Measurements from ENCODE around the gene DGKB. TPM values are rescaled to one million over a fixed set of nuclear protein-coding genes. Genes with fewer than 3 reads are reported as not detected.
A peak's percentile ranks its signal among the peaks of the same experiment; 100 is the strongest.

The DGKB gene
- total RNA-seq, 4 donors from 2014 or later, result 0.27 to 0.88 (median 0.76) TPM; not detected in 1

GRCh38 chr7:14760730-14761478, 141.6 kb downstream of the DGKB start:
- H3K4me3 ChIP-seq, result no peak overlapping the region
- H3K9me3 ChIP-seq, result no peaks in the 10 kb centered on the region
- no peak for DNase-seq
- no peaks in the 10 kb centered on the region for H3K36me3 ChIP-seq
- TF ChIP-seq POLR2A (IDR thresholded peaks at IDR 0.05) (no peak), CTCF (IDR thresholded peaks at IDR 0.05) (no peak)
- H3K27ac ChIP-seq, result peak overlapping the region in 1 of 4 donors; percentile 3
- no peaks in the 10 kb centered on the region for H3K27me3 ChIP-seq
- no peaks in the 10 kb centered on the region for H3K4me1 ChIP-seq

- DNase-seq, result no peak
- Histone ChIP-seq H3K4me1 (no peaks in the 10 kb centered on the region), H3K4me3 (no peak overlapping the region), H3K36me3 (no peaks in the 10 kb centered on the region), H3K27ac (no peak overlapping the region), H3K9me3 (no peaks in the 10 kb centered on the region), H3K27me3 (no peaks in the 10 kb centered on the region)
- TF ChIP-seq POLR2A (IDR thresholded peaks at IDR 0.05), result no peak
These were observed 142.8 kb downstream of the DGKB start for GRCh38 chr7:14759785-14760184.

GRCh38 chr7:14754631-14755030, 147.9 kb downstream of the DGKB start:
- no peak for DNase-seq
- Histone ChIP-seq H3K4me3 (no peak overlapping the region), H3K36me3 (no peaks in the 10 kb centered on the region), H3K27ac (no peak overlapping the region), H3K27me3 (no peaks in the 10 kb centered on the region), H3K9me3 (no peaks in the 10 kb centered on the region), H3K4me1 (no peaks in the 10 kb centered on the region)
- no peak for TF ChIP-seq POLR2A (IDR thresholded peaks at IDR 0.05)
- no peak for TF ChIP-seq CTCF (IDR thresholded peaks at IDR 0.05)

- Histone ChIP-seq H3K27ac (no peak overlapping the region), H3K36me3 (no peaks in the 10 kb centered on the region), H3K9me3 (no peaks in the 10 kb centered on the region), H3K4me1 (no peaks in the 10 kb centered on the region), H3K27me3 (no peaks in the 10 kb centered on the region), H3K4me3 (no peak overlapping the region)
- DNase-seq, result no peak
- no peak for TF ChIP-seq POLR2A (IDR thresholded peaks at IDR 0.05)
These were observed 150.2 kb downstream of the DGKB start for GRCh38 chr7:14752301-14752700.

GRCh38 chr7:14751461-14751860, 151.1 kb downstream of the DGKB start:
- no peaks in the 10 kb centered on the region for H3K27me3 ChIP-seq
- TF ChIP-seq POLR2A (IDR thresholded peaks at IDR 0.05) (no peak), CTCF (IDR thresholded peaks at IDR 0.05) (no peak)
- H3K9me3 ChIP-seq, result no peaks in the 10 kb centered on the region
- no peak for DNase-seq
- H3K4me3 ChIP-seq, result no peak overlapping the region
- no peak overlapping the region for H3K27ac ChIP-seq
- H3K36me3 ChIP-seq, result no peaks in the 10 kb centered on the region
- no peaks in the 10 kb centered on the region for H3K4me1 ChIP-seq

GRCh38 chr7:14748461-14748860, 154.1 kb downstream of the DGKB start:
- no peak for DNase-seq
- Histone ChIP-seq H3K27me3 (no peaks in the 10 kb centered on the region), H3K36me3 (no peaks in the 10 kb centered on the region), H3K4me1 (no peaks in the 10 kb centered on the region), H3K9me3 (no peaks in the 10 kb centered on the region), H3K4me3 (no peak overlapping the region), H3K27ac (no peak overlapping the region)
- TF ChIP-seq CTCF (IDR thresholded peaks at IDR 0.05) (no peak), POLR2A (IDR thresholded peaks at IDR 0.05) (no peak)

- Histone ChIP-seq H3K27ac (no peak overlapping the region), H3K4me1 (no peaks in the 10 kb centered on the region), H3K36me3 (no peaks in the 10 kb centered on the region), H3K4me3 (no peak overlapping the region), H3K27me3 (no peaks in the 10 kb centered on the region), H3K9me3 (no peaks in the 10 kb centered on the region)
- DNase-seq, result no peak
- TF ChIP-seq POLR2A (IDR thresholded peaks at IDR 0.05), result no peak
- TF ChIP-seq CTCF (IDR thresholded peaks at IDR 0.05), result no peak
These were observed 154.8 kb downstream of the DGKB start for GRCh38 chr7:14747701-14748100.
